ENCODE measurements around the gene MTMR3.

DNA sequence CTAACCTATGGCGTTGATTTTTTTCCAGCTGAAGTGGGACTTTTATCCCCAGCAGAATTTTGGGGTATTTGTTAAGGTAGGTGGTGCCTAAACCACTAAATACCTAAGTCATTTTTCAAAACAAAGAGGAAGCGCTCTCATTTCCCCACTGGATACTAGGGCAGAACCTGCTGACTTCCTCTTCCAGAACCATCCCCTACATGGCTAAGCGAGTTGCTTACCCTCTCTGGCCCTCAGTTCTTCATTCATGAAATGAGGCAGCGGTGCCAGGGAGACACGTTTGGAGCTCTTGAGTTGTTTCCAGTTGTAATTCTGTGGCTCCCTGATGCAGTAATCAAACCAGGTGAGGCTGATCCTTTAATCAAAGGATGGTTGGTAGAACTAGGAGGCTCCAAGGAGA, 10.0 kb upstream of the MTMR3 start:
- TF ChIP-seq, protein P1, sequence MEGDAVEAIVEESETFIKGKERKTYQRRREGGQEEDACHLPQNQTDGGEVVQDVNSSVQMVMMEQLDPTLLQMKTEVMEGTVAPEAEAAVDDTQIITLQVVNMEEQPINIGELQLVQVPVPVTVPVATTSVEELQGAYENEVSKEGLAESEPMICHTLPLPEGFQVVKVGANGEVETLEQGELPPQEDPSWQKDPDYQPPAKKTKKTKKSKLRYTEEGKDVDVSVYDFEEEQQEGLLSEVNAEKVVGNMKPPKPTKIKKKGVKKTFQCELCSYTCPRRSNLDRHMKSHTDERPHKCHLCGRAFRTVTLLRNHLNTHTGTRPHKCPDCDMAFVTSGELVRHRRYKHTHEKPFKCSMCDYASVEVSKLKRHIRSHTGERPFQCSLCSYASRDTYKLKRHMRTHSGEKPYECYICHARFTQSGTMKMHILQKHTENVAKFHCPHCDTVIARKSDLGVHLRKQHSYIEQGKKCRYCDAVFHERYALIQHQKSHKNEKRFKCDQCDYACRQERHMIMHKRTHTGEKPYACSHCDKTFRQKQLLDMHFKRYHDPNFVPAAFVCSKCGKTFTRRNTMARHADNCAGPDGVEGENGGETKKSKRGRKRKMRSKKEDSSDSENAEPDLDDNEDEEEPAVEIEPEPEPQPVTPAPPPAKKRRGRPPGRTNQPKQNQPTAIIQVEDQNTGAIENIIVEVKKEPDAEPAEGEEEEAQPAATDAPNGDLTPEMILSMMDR (conservative IDR thresholded peaks at IDR 0.05; ENCODE audit: low read length) = no peak
- TF ChIP-seq EZH2phosphoT487 (IDR thresholded peaks at IDR 0.05; ENCODE audit: borderline replicate concordance, low read depth, low read length) = no peak

Measured in OCI-LY7 (cell line).